Measurements from ENCODE around the gene ITGAD.
A peak's percentile ranks its signal among the peaks of the same experiment; 100 is the strongest.

ITGAD gene

DNA sequence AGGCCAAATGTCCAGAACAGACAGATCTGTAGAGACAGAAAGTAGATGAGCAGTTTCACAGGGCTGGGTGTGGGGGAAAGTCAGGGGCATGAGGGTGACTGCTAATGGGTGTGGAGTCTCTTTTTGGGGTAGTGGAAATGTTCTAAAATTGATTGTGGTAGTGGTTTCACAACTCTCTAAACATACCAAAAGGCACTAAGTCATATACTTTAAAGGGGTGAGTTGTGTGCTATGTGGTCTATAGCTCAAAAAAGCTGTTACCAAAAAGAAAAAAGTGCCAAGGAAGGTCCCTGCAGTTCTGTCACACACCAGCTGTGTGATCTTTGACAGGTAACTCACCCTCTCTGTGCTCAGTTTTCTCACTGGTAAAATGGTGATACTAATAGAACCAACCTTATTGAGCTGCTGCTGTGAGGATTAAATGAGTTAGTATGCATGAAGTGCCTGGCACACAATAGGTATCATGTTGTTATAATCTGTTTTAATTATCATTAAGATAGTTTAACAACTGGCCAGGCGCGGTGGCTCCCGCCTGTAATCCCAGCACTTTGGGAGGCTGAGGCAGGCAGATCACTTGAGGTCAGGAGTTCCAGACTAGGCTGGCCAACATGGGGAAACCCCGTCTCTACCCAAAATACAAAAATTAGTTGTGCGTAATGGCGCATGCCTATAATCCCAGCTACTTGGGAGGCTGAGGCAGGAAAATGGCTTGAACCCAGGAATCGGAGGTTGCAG, 27.8 kb upstream of the ITGAD start:
- DNase-seq, result no peak

DNA sequence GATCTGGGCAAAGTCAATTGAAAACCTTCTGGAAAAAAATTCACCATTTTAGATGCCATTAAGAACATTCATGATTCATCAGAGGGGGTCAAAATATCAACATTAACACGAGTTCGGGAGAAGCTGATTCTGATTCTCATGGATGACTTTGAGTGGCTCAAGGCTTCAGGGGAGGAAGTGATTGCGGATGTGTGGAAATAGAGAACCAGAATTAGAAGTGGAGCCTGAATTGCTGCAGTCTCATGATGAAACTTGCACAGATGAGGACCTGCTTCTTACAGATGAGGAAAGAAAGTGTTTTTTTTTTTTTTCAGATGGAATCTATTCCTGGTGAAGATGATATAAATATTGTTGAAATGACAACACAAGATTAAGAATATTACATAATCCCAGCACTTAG, 25.3 kb upstream of the ITGAD start:
- DNase-seq, result peak in 1 of 2 donors; percentile 62

DNA sequence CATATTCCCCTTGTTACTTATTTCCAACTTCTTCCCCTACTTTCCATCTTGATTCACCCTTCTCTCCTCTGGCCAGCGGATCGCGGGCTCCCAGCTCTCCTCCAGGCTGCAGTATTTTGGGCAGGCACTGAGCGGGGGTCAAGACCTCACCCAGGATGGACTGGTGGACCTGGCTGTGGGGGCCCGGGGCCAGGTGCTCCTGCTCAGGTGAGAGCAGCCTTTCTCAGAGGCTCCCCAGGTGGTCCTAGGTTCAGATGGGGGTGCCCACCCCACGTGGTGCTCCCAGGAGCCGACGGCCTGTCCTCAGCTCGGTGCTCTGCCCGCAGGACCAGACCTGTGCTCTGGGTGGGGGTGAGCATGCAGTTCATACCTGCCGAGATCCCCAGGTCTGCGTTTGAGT, 22.1 kb upstream of the ITGAD start:
- no peak for DNase-seq

DNA sequence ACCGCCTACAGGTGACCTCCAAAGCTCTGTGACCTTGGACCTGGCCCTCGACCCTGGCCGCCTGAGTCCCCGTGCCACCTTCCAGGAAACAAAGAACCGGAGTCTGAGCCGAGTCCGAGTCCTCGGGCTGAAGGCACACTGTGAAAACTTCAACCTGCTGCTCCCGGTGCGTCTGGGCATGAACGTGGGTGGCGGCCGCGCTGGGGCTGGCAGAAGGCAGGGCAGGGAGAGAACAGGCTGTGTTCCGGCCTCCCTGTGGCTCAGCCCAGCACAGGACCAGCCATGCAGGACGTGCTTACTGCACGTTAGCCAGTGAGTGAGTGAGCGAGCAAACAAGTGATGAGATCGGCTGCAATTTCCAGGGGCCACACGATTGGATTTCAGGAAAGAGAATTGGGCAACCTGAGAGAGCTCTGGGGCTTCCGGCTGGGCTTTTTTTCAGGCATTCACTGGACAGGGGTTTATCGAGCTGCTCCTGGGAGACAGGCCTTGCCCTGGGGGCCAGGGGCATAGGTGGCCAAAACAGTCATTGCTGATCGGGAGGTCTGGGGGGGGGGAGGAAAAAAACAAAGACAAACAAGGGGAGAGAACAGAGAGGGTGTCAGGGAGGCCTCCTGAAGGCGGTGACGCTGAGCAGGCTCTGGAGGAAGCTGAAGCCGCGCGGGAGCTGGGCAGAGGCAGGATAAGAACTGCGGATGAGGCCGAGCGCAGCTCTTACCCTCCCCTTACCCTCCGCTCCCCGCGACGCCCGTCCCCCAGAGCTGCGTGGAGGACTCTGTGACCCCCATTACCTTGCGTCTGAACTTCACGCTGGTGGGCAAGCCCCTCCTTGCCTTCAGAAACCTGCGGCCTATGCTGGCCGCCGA, 21.3 kb upstream of the ITGAD start:
- no peak for DNase-seq

DNA sequence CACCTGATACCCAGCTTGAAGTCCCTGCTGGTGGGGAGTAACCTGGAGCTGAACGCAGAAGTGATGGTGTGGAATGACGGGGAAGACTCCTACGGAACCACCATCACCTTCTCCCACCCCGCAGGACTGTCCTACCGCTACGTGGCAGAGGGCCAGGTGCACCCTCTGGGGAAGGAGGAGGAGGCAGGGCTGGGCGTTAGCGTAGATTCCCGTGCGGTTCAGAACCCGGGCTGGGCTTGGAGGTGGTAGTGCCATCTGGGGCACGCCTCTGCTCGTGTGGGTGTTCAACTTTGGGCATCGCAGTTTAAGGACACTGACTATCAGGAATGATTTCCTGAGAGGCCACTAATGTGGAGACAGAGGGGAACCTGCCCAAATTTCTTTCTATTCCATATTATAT, 19.9 kb upstream of the ITGAD start:
- DNase-seq, result no peak

DNA sequence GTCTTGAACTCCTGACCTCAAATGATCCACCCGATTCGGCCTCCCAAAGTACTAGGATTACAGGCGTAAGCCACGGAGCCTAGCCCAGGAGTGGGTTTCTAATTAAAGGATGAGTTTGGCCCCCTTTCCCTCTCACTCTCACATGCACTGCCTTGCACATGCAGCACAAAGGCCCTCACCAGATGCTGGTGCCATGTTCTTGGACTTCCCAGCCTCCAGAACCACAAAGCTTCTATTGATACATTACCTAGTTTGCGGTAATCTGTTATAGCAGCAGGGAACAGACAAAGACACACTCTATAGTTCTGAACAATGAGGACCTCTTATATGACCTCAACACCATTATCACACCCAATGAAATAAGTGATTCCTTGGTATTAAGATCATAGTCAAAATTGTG, 17.9 kb upstream of the ITGAD start:
- DNase-seq, result no peak

DNA sequence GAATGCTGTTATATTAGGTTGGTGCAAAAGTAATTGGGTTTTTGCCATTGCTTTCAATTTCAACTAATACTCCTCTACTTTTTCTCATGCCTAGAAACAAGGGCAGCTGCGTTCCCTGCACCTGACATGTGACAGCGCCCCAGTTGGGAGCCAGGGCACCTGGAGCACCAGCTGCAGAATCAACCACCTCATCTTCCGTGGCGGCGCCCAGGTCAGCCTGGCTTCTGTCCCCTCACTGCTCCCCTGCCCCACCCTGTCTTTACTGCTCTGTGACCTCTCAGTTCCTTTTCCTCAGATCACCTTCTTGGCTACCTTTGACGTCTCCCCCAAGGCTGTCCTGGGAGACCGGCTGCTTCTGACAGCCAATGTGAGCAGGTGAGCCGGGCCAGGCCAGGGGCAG, 16.4 kb upstream of the ITGAD start:
- DNase-seq, result no peak

DNA sequence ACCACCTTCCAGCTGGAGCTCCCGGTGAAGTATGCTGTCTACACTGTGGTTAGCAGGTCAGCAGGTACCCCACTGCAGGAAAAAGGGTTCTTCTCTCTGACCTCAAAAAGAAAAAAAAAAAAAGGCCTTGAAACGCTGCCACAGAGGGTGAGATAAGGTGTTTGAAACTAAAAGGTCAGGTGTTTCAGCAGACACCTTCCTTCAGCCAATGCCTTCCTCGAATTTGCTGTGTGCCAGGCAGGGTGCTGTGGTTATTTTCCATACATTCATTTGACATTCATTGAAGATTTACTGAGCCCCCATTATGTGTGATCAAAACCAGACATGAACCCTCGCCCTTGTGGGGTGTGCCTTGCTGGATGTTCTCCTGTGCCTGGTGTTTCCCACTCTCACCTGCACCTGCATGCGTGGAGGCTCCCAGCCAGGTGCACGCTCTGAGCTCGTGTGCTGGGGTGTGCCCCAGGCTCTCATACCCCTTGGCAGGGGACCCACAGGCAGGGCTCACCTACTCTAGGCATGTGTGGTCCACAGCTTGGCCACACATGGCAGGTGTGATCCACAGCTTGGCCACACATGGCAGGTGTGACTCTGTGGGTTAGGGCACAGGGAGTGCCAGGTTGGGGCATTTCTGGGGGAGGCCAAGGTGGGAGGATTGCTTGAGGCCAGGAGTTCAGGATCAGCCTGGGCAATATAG, 15.8 kb upstream of the ITGAD start:
- no peak for DNase-seq

DNA sequence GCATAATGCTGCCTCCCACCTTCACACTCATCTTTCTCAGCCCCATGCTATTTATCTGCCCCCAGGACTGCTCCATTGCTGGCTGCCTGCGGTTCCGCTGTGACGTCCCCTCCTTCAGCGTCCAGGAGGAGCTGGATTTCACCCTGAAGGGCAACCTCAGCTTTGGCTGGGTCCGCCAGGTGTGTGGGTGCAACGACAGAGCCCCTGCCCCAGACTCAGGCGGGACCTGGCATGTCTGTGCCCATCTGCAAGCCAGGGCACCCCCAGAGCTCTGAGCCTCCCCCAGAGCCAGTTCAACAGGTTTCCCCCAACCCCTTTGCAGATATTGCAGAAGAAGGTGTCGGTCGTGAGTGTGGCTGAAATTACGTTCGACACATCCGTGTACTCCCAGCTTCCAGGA, 12.9 kb upstream of the ITGAD start:
- DNase-seq, result no peak

DNA sequence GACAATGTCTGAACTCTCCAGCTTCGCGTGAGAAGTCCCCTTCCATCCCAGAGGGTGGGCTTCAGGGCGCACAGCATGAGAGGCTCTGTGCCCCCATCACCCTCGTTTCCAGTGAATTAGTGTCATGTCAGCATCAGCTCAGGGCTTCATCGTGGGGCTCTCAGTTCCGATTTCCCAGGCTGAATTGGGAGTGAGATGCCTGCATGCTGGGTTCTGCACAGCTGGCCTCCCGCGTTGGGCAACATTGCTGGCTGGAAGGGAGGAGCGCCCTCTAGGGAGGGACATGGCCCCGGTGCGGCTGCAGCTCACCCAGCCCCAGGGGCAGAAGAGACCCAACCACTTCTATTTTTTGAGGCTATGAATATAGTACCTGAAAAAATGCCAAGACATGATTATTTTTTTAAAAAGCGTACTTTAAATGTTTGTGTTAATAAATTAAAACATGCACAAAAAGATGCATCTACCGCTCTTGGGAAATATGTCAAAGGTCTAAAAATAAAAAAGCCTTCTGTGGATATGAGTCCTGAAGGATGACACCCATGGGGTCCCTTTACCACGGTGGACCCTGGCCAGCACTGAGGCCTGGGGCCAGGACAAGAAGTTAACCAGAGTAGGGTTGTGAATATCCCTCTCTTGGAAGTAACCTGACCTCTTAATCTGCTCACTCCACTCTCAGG, 10.5 kb upstream of the ITGAD start:
- peak; percentile 29 to 60 for DNase-seq

DNA sequence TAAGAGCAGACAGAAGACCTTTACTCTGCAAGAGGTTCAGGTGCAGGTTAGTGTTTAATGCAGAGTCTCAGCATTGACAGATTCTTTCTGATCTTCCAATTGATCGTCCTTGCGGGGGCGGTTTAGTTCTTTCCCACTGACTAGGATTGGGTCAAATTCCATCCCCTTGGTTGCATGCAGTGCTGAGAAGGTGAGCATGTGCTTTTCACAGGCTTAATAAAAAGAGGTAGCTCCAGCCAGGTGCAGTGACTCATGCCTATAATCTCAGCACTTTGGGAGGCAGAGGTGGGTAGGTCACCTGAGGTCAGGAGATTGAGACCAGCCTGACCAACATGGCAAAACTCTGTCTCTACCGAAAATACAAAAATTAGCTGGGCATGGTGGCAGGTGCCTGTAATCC, 7.5 kb upstream of the ITGAD start:
- no peak for DNase-seq

DNA sequence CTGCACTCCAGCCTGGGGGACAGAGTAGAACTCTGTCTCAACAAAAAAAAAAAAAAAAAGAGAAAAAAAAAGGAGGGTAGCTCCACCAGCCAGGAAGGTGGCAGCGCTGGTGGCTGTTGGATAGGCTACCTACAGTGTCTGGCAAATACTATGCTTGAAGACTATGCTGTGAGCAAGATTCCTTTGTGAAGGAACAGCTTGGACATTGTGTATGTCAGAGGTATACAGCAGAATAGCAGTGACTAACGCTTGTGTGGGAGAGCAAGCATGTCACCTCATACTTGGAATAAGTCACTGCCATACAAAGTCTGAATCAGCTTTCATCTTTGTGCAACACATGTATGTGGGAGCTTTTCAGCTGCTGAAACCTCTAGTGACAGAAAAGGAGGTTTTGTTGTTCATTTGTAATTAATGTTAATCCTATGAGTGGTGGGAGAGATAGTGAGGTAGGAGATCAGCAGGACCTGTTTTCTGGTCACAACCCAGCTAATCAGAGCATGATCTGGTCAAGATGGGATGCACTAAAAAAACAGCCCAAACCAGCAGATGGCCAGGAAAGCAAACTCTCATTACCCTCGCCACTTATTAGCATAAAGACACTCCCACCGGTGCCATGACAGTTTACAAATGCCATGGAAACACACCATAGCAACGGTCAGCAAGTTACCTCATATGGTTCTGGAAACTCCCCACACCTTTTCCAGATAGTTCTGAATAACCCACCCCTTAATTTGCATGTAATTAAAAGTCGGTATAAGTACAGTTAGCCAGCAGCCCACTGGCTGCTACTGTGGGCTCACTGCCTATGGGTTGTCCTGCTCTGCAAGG, 6.8 kb upstream of the ITGAD start:
- no peak for DNase-seq

DNA sequence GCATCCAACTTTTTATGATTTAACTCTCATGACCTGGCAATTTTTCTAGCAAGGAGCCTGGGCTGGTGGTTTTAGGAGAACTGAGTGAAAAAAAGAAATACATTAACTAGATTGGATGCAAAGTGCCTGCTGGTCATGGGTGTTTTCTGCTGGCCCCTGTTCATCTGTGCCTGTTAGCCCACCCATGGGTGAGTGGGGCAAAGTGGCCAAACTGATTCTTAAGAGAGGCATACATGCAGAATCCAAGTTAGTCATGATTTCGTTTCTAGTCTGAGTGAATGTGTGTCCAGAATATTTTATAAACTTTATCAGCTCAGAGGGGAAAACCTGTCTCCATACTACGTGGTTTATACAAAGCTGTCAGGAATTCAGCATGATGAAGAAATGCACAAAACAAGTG, 4.6 kb upstream of the ITGAD start:
- DNase-seq, result no peak

DNA sequence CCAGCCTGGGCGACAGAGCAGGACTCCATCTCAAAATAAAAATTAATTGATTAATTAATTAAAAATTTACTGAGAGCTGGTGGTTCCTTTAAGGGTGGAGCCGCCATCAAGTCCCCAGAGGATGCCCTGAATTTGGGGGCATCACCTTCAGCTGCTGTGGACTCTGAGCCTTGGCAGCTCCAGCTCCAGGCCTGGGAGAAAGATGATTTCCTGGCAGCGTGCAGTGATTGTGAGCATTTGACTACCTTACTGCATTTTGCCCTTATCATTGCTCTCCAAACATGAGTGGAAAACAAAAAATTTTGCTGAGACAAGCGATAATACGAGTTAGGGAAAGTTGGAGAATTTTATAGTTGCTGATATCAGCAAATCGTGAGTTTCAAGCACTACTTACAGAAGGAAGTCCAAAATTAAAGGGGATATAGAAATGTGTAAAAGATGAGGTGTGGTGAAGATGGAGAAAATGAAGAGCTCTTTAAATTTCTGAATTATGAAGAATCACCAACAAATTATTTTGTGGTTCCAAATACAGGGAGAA, 2.6 kb upstream of the ITGAD start:
- no peak for DNase-seq

DNA sequence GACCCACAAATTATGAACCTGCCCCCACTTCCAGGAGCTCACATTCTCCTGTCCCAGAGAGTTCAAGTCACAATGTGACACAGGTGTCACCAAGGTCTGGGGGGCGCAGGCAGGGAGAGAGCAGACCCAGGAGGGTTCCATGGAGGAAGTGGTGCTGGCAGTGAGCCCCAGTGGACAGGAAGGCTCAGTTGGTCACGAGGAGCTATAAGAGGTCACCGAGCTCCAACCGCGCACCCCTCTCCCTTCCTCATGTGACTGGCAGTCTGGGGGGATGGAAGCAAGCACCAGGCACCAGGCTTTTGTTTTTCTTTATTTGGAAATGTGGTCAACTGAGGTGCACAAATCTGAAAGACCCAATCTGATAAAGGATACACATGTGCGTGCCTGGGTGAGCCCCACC, 2.5 kb downstream of the ITGAD start:
- DNase-seq, result no peak

DNA sequence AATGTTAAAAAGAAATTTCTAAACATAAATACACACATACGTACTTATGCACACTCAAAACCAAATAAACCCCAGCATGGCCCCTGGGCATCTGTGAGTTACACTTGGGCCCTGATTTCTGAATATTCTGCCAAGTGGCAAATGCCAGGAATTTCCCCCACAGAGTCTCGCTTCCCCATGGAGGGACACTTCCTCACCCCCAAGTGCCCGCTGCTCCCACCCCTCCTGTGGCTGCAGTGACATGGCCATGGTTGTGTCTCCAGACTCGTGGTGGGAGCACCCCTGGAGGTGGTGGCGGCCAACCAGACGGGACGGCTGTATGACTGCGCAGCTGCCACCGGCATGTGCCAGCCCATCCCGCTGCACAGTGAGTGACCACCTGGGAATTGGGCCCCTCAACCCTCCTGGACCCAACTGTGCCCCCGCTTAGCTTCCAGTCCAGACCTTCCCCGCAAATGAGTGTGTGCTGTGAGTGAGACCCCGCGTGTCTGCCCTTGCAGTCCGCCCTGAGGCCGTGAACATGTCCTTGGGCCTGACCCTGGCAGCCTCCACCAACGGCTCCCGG, 4.0 kb downstream of the ITGAD start:
- no peak for DNase-seq

DNA sequence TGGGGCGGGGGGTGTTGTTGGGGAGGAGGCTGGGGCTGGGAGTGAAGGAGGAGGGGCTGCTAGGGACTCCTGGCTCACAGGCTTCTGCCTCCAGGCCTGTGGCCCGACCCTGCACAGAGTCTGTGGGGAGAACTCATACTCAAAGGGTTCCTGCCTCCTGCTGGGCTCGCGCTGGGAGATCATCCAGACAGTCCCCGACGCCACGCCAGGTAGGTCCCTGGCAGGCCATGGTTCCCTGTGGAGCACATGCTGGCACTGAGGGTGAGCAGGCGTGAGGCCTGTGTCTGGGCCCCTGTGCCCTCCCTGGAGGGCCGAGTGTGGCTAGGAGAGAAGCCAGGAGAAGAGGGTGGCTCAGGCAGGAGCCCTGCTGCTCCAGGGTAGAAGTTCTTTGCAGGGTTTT, 4.6 kb downstream of the ITGAD start:
- no peak for DNase-seq

DNA sequence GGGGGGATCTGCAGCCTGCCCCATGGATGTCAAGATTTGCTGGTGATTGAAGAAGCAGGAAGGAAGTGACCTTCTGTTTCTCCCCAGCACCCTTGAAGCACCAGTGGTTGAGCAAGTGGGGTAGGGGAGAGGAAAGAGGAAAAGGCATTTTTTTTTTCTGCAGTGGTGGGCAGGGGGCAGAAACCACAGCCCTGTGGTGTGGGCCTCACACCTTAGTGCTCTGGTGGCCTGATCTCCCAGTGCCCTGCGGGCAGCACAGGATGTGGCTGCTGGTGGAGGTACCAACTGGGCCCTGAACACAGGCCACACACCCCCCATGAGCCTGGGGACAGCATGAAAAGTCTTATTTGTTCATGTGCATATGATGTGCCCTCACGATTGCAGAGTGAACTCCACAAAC, 7.1 kb downstream of the ITGAD start:
- DNase-seq, result no peak

DNA sequence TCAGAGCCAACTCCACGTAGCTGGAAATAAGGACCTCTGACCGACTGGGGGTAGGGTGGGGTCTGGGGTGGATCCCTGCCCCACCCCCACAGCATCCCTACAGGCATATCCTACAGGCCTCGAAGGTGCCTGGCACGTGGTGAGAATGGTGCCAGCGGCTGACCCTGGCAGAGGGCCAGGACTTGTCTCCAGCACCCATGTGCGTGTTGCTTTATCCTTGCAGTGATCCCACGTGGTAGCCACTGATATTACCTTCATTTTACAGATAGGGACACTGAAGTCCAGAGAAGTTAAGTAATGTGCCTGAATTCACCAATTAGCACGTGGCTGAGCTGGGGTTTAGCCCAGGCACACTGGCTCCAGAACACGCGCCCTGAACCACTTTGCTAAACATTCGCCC, 8.3 kb downstream of the ITGAD start:
- no peak for DNase-seq

DNA sequence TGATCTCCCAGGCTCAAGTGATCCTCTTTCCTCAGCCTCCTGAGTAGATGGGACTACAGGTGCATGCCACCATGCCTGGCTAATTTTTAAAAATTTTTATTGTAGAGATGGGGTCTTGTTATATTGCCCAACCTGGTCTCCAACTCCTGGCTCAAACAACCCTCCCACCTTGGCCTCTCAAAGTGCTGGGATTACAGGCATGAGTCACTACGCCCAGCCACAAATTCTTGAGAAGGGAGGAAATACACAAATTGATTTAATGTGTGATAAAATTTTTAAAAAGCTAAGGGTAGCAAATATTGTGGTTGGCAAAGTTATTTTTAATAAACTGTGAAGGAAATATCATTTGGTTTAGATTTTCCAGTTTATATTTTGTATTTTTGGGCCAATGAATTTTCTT, 9.6 kb downstream of the ITGAD start:
- DNase-seq, result no peak

DNA sequence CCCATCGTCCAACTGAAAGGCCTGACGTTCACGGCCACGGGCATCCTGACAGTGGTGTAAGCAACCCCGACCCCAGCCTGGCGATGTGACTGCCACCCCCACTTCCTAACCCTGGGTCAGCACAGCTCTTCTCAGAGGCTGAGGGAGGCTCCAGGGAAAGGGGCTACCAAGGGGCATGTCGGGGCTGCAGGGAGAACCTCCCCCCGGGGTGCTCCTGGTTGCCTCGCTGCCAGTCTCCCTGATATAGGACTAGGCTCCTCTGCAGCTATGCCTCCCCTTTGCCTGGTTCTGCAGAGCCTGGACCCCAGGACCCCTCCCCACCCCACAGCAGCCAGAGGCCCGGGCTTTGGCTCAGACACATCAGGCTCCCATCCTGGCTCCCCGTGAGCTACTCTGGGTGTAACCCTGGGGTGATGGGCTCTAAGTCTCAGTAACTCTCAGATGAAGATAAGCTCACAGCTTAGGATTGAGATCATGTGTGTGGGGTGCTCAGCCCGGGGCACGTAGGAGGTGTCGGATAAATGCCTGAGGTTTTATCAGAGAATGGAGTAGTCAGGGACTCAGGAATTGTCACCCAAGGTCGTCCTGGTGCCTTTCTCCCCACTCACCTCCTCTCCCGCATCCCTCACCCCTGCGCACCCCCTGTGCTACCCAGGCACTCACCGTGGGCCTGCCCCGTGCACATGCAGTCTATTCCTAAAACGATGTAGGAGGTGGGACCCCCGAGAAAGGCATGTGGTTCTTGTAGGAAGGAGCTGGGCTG, 10.6 kb downstream of the ITGAD start:
- no peak for DNase-seq
